Retinal pigment epithelial cell (primary cell): ENCODE measurements around the gene NPIPA7.
"Not testable (repeated sequence)": the region's sequence is repeated elsewhere in the genome, so short reads cannot be mapped to it uniquely, and the experiment has no call there.

Source experiments
- DNase-seq: peaks from one replicate; pipeline ENCODE4 v3.0.0-alpha.2; 2010; ENCODE audit warnings: low read depth
- H3K4me3 ChIP-seq: 2 replicates; pipeline ENCODE4 v1.5.1; 2011; ENCODE audit warnings: mild to moderate bottlenecking, low read length, control low read depth, moderate library complexity

NPIPA7 gene

DNA sequence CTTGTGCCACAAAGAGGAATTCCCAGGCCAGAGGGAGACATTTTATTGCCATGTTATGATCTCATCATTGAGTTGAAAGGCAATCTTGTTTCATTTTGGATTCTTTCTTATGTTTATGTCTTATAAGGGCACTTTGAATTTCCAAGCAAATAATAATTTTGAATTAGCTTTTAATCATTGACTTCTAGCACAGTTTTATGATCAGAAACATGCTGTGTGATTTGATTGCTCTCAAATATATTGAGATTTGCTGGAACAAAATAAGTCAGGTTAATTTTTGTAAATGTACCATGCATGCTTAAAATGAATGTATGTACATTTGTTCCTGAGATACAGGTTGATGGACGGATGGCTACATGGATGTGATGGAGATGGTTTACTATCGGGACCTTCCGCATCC is at the start of gene NPIPA7:
NPIPA7 (plus strand) TSS at position 301 of the 400 bp plus-strand sequence. CDS start 105 bp downstream, outside the sequence.
- not testable (repeated sequence) for DNase-seq, H3K4me3 ChIP-seq

- not testable (repeated sequence) for DNase-seq, H3K4me3 ChIP-seq
Observed at GRCh38 chr16:16331466-16331865, 47.5 kb upstream of the NPIPA7 start.

DNA sequence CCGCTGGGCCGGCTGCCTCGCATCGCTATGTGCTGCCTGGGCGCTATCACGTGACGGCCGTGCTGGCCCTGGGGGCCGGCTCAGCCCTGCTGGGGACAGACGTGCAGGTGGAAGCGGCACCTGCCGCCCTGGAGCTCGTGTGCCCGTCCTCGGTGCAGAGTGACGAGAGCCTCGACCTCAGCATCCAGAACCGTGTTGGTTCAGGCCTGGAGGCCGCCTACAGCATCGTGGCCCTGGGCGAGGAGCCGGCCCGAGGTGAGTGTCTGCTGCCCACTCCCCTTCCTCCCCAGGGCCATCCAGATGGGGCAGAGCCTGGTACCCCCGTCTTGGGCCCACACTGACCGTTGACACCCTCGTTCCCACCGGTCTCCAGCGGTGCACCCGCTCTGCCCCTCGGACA is 21.4 kb upstream of the NPIPA7 start:
- DNase-seq, H3K4me3 ChIP-seq: not testable (repeated sequence)

GRCh38 chr16:16358539-16359240 is 20.2 kb upstream of the NPIPA7 start:
- DNase-seq, H3K4me3 ChIP-seq: not testable (repeated sequence)

DNA sequence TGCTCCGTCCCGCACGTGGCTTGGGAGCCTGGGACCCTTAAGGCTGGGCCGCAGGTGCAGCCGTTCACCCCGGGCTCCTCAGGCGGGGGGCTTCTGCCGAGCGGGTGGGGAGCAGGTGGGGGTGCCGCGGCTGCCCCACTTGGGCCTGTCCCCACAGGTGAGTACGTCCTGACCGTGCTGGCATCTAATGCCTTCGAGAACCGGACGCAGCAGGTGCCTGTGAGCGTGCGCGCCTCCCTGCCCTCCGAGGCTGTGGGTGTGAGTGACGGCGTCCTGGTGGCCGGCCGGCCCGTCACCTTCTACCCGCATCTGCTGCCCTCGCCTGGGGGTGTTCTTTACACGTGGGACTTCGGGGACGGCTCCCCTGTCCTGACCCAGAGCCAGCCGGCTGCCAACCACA is 15.3 kb upstream of the NPIPA7 start:
- DNase-seq, H3K4me3 ChIP-seq: not testable (repeated sequence)

GRCh38 chr16:16364100-16364499 is 14.8 kb upstream of the NPIPA7 start:
- not testable (repeated sequence) for H3K4me3 ChIP-seq, DNase-seq

DNA sequence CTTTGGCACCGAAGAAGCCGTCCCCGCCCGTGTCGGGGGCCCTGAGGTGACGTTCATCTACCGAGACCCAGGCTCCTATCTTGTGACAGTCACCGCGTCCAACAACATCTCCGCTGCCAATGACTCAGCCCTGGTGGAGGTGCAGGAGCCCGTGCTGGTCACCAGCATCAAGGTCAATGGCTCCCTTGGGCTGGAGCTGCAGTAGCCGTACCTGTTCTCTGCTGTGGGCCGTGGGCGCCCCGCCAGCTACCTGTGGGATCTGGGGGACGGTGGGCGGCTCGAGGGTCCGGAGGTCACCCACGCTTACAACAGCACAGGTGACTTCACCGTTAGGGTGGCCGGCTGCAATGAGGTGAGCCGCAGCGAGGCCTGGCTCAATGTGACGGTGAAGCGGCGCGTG is 14.2 kb upstream of the NPIPA7 start:
- DNase-seq, H3K4me3 ChIP-seq: not testable (repeated sequence)

- DNase-seq = not testable (repeated sequence)
Observed at GRCh38 chr16:16365319-16365718, 13.6 kb upstream of the NPIPA7 start.

GRCh38 chr16:16365851-16366250 is 13.1 kb upstream of the NPIPA7 start:
- not testable (repeated sequence) for H3K4me3 ChIP-seq, DNase-seq

More at GRCh38 chr16:16365319-16365718, 13.6 kb upstream of the NPIPA7 start:
- not testable (repeated sequence) for H3K4me3 ChIP-seq

DNA sequence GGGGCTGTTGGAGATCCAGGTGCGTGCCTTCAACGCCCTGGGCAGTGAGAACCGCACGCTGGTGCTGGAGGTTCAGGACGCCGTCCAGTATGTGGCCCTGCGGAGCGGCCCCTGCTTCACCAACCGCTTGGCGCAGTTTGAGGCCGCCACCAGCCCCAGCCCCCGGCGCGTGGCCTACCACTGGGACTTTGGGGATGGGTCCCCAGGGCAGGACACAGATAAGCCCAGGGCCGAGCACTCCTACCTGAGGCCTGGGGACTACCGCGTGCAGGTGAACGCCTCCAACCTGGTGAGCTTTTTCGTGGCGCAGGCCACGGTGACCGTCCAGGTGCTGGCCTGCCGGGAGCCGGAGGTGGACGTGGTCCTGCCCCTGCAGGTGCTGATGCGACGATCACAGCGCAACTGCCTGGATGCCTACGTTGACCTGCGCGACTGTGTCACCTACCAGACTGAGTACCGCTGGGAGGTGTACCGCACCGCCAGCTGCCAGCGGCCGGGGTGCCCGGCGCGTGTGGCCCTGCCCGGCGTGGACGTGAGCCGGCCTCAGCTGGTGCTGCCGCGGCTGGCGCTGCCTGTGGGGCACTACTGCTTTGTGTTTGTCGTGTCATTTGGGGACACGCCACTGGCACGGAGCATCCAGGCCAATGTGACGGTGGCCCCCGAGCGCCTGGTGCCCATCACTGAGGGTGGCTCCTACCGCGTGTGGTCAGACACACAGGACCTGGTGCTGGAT is 12.2 kb upstream of the NPIPA7 start:
- not testable (repeated sequence) for DNase-seq, H3K4me3 ChIP-seq

- not testable (repeated sequence) for DNase-seq
Observed at GRCh38 chr16:16367285-16367628, 11.7 kb upstream of the NPIPA7 start.

GRCh38 chr16:16369081-16369856 is 9.7 kb upstream of the NPIPA7 start:
- not testable (repeated sequence) for DNase-seq

More at GRCh38 chr16:16367285-16367628, 11.7 kb upstream of the NPIPA7 start:
- not testable (repeated sequence) for H3K4me3 ChIP-seq

DNA sequence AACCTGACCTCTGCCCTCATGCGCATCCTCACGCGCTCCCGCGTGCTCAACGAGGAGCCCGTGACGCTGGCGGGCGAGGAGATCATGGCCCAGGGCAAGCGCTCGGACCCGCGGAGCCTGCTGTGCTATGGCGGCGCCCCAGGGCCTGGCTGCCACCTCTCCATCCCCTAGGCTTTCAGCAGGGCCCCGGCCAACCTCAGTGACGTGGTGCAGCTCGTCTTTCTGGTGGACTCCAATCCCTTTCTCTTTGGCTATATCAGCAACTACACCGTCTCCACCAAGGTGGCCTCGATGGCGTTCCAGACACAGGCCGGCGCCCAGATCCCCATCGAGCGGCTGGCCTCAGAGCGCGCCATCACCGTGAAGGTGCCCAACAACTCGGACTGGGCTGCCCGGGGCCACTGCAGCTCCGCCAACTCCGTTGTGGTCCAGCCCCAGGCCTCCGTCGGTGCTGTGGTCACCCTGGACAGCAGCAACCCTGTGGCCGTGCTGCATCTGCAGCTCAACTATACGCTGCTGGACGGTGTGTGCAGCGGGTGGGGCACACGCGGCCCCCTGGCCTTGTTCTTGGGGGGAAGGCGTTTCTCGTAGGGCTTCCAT is 7.7 kb upstream of the NPIPA7 start:
- not testable (repeated sequence) for H3K4me3 ChIP-seq, DNase-seq

More at GRCh38 chr16:16369081-16369856, 9.7 kb upstream of the NPIPA7 start:
- not testable (repeated sequence) for H3K4me3 ChIP-seq

DNA sequence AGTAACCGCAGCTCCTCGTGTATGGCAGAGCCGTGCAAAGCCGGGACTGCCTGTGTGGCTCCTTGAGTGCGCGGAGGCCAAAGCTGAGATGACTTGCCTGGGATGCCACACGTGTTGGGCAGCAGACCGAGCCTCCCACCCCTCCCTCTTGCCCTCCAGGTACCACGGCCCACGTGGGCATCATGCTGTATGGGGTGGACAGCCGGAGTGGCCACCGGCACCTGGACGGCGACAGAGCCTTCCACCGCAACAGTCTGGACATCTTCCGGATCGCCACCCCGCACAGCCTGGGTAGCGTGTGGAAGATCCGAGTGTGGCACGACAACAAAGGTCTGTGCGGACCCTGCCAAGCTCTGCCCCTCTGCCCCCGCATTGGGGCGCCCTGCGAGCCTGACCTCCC is 4.7 kb upstream of the NPIPA7 start:
- DNase-seq, H3K4me3 ChIP-seq: not testable (repeated sequence)

- H3K4me3 ChIP-seq, DNase-seq: not testable (repeated sequence)
Observed at GRCh38 chr16:16399685-16400084, 20.7 kb downstream of the NPIPA7 start.

- DNase-seq, H3K4me3 ChIP-seq: not testable (repeated sequence)
Observed at GRCh38 chr16:16402333-16402732, 23.4 kb downstream of the NPIPA7 start.

DNA sequence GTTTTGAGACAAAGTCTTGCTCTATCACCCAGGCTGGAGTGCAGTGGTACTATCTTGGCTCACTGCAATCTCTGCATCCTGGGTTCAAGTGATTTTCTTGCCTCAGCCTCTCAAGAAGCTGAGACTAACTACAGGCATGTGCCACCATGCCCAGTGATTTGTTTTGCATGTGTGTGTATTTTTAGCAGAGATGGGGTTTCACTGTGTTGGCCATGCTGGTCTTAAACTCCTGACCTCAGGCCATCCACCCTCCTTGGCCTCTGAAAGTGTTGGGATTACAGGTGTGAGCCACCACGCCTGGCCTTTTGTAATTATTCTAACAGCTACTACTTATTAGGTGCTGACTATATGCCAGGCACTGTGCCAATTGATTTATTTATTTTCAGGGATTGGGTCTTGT is 25.3 kb downstream of the NPIPA7 start:
- DNase-seq = not testable (repeated sequence)

DNA sequence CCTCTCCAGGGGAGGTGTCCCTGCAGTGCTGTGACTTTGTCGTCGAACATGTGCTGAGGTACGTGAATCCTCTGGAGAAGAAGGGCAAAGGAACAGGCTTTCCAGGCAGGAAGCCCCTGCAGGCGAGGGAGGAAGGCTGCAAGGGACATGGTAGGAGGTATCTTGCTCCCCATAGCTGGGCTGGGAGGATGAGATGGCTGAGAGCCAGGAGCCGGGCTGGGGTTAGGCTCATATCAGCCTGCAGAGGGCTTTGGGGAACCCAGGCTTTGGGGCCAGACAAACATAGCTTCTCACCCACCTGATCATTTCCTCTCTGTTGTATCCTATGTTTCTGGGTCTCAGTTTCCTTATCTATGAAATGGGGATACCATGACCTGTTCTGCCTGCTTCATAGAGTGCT is 26.5 kb downstream of the NPIPA7 start:
- DNase-seq, H3K4me3 ChIP-seq: not testable (repeated sequence)

More for the DNA sequence above, 25.3 kb downstream of the NPIPA7 start:
- not testable (repeated sequence) for H3K4me3 ChIP-seq

GRCh38 chr16:16408430-16408829 is 29.5 kb downstream of the NPIPA7 start:
- not testable (repeated sequence) for DNase-seq

More at GRCh38 chr16:16408430-16408829, 29.5 kb downstream of the NPIPA7 start:
- H3K4me3 ChIP-seq = not testable (repeated sequence)
